Left forelimb (tissue), 1 donor: ENCODE data around the gene LOXL4.

Experiments
- DNase-seq: peaks from one replicate; pipeline ENCODE4 v3.0.0-alpha.2; 2018; ENCODE audit warnings: low spot score

LOXL4 gene

DNA sequence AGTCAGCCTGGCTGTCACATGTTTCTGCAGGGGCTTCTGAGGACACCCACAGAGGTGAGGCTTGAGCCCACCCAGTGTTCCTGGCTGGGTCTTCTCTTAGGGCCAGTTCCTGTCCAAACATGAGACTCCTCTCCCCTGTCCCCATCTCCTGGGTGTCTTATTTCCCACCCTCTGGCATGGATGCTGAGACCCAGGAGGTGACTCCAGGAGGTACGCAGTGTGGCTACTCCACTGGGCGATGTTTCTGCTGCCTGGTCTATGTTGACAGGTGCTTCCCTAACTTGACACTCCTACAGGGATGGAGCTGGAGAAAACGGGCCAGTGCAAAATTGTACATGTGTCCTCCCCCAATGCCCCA lies 26.3 kb upstream of the LOXL4 start:
- no peak for DNase-seq

DNA sequence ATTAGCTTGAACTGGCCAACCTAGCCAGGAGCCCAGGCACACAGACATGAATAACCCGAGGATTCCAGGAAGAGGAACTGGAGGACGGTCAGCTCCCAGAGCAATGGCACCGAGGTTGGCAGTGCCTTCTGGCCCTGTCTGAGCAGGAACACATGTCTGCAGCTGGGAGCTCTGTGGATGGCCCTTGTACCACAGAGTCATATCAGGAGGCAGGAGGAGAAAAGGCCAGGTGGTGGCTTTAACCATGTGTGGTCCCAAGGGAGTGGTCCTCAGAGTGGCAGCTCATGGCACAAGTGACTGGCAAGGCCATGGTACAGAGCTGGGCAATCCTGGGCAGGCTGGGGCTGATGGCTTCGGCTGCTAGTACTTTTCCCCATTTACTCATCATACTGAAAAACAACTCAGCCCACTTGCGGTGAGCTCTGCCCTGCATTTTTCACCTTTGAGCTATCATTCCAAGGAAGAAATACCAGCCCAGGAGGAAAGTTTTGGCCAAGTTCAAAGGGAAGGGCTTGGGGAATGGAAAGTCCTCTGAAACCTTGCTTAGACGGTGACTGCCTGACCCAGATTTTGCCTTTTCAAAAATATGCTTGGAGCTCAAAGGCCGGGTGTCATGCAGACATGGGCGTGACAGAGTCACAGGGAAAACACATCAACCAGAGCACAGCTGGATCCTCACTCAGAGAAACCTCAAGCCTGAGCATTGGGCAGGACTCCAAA lies 25.7 kb upstream of the LOXL4 start:
- DNase-seq = no peak

GRCh38 chr10:98292971-98293370 lies 25.0 kb upstream of the LOXL4 start:
- no peak for DNase-seq

- DNase-seq = no peak
These were observed 21.8 kb upstream of the LOXL4 start for GRCh38 chr10:98289802-98290209.

DNA sequence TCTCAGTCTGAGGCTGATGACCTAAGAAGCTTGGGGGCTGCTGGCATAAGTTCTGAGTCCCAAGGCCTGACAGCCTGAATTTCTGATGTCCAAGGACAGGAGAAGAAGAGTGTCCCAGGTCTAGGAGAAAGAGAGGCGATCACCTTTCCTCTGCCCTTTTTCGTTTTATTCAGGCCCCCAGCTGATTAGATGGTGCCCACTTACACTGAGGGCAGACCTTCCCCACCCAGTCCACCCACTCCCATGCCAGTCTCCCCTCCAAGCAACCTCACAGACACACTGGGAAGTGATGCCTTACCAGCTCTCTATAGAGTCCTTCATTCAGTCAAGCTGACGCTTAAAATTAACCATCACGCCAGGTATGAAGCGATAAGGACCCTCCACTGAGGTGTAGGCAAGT lies 19.3 kb upstream of the LOXL4 start:
- DNase-seq = peak; percentile 50

GRCh38 chr10:98286419-98286818 lies 18.4 kb upstream of the LOXL4 start:
- peak; percentile 14 for DNase-seq

DNA sequence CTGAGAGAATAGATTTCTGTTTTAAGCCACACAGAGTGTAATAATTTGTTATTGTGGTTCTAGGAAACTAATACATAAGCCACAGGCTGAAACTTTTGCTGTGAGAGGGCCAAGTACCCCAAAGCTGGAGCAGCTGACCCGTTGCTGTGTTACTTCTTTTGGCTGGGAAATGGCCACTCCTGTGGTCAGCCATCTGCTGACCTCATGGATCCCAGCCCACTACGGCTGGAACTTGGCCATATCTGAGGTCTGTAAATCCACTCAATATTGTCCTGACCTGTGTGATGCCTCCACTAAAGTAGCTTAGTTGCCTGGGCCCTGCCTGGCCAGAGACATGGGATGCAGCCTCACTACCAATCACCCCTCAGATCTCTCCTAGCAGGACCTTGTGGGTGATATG lies 17.4 kb upstream of the LOXL4 start:
- DNase-seq = peak; percentile 46

DNA sequence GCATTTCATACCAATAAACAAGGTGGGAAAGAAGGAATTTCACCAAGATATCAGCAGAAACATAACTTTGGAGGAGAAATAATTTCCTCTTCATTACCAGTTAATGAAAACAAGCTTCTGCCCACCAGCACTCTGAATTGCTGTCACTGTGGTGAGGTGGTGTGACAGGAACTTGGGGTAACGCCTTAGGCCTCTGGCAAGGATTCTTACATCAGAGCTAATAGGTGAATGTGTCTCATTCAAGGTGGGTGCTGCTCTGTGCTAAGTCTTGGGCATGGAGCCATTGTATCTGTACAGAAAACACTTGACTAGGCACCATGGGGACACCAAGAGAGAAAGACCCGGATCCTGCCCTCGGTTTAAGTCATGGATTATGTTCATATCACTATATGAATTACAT lies 8.3 kb upstream of the LOXL4 start:
- peak; percentile 33 for DNase-seq

- no peak for DNase-seq
These were observed 6.6 kb upstream of the LOXL4 start for GRCh38 chr10:98274562-98274961.

- peak; percentile 28 for DNase-seq
These were observed 5.3 kb upstream of the LOXL4 start for GRCh38 chr10:98273057-98273850.

GRCh38 chr10:98272656-98273055 lies 4.7 kb upstream of the LOXL4 start:
- peak; percentile 51 for DNase-seq

DNA sequence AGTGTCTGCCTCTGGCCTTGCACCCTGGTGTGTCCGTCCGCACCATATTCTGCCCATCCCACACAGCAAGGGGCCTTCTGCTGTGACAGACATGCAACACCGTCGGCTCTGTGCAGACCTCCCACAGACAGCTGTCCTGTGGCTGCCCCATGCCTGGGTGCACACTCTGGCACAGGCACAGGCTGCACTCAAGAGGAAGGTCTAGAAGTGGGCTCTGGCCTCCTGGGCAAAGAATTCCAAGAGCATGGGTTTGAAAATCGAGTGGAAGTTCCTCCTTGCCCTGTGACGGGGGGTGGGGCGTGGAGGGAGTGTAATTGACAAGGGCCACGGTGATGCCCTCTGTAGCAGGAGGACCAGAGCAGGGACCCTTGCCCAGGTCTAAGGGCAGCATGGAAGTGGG lies 4.3 kb upstream of the LOXL4 start:
- DNase-seq = peak; percentile 46

- DNase-seq = peak; percentile 57
These were observed 2.8 kb upstream of the LOXL4 start for GRCh38 chr10:98270786-98271185.

DNA sequence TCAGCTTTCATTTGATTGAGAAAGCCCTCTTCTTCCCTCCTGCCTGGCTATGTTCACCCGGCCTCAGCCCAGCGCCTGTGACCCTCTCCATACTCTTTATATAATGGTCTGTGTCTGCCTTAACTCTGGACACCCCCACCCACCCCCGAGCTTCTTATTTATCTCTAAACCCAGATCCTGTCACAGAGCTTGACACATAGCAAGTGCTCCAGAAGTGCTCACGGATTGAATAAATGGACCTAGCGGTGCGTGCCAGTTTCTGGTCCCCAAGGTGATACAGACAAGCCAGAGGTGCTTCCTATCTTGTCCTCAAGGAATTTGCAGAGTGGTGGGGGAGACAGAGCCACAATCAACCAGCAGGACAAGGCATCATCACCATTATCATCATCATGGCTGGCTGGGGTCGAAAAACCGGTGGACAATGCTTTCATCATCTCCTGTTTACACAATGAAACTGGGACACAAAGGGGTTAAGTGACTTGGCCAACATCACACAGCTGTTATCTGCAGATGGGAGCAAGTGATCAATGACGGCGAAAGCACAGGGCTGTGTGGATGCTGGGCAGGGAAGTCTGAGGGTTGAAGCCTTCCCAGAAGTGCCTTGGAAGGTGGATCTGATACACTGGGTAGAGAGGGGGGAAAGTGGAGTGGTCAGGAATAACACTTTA lies 2.2 kb upstream of the LOXL4 start:
- DNase-seq = peak; percentile 37

DNA sequence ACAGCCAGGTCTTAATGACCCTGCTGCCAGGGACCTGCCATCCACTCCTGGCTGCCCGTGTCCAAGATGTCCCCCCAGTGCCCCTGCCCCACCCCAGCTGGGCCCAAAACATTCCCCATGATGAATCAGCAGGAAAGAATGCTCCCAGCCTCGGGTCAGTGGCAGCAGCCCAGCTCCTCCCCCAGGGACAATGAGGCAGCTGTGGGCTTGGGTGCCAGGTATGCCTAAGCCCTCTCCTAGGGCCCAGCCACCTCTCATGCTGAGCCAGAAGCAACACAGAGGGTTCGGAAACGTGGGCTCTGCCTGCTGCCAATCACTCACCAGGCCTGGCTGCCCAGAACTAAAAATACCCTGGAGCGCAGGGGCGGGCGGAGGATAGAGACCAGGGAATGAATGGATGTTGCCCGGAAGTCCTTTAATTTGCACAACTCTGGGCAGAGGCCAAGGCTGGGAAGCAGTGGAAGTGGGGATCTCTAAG lies 1.5 kb upstream of the LOXL4 start:
- peak; percentile 74 for DNase-seq

GRCh38 chr10:98268694-98269431 lies 869 bp upstream of the LOXL4 start:
- DNase-seq = peak; percentile 61

DNA sequence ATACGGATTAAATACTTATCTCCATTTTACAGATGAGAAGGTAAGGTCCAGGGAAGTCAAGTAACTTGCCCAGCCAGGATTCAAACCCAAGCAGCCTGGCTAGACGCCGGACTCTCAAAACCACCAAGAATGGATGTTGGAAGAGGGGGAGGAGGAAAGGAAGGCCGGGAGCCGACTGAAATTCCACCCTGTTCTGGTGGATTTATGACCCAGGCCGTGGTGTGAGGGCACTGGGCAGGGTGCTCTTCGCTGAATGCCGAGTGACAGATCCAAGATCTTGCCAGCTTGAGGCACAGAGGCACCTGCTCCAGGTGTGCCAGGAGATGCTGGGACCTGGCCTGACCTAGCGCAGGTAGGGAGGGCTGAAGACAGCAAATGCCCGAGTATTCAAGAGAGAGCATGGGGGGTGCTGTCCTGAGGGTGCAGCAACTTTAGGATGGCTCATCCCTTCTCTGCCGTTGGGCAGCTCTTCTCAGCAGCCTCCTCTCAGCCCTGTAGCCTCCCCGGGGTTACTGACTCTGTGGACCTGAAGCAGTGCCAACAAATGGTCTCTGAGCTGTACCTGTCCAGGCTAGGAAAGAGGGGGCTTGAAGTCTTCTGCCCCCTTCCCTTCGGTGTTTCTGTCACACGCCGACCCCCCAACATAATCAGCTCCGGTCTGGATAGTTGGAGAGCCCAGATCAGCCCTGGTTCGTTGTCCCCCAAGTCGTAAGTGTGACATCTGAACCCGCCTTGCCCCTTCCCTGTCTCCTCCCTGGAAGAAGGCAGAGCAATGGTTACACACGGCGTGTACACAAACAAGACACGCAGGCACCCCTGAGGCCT lies 713 bp downstream of the LOXL4 start:
- no peak for DNase-seq

DNA sequence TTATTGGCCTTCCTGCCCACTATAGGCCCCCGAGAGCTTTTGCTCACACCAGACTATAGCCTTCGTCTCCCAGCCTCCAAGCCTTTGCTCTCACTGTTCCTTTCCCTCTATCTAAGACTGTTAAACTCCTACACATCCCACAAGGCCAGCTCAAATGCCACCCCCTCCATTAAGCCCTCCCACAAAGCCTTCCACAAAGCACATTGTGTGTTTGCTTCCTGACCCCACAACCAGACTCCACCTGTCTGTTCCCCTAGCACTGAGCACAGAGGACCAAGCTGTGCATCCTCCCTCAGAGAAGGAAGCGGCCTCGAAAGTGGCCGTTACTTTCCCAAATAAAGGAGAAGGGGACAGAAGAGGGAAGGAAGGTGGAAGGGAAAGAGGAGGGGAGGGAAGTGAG lies 1.3 kb downstream of the LOXL4 start:
- DNase-seq = no peak

GRCh38 chr10:98265403-98266378 lies 2.3 kb downstream of the LOXL4 start:
- DNase-seq = no peak
